Liver (tissue), 9 donors: Measurements from ENCODE around the gene TMEM131. TPM values are rescaled to one million over a fixed set of nuclear protein-coding genes. Genes with fewer than 3 reads are reported as not detected.

ENCODE experiments used
- DNase-seq: peaks from one replicate; pipeline ENCODE4 v3.0.0-alpha.2; 2017; ENCODE audit warnings: low spot score
- H3K27ac ChIP-seq, 2 donors: one replicate each; pipeline ENCODE4 v1.7.0; 2013; ENCODE audit warnings: inconsistent platforms in 2 of 2, low read length in 2 of 2, control low read depth in 1 of 2, low read depth in 1 of 2, mild to moderate bottlenecking in 1 of 2
- H3K27me3 ChIP-seq, 4 donors: one replicate each; pipeline versions ENCODE4 v1.6.1 to v1.7.0; 2013; ENCODE audit warnings: low read length in 3 of 4, inconsistent platforms in 1 of 4, mild to moderate bottlenecking in 1 of 4, moderate library complexity in 1 of 4; ENCODE audit not compliant: control insufficient read depth in 4 of 4, insufficient read depth in 4 of 4
- H3K36me3 ChIP-seq, 4 donors: one replicate each; pipeline versions ENCODE4 v1.6.1 to v1.7.0; 2013; ENCODE audit warnings: low read length in 3 of 4, mild to moderate bottlenecking in 3 of 4, low read depth in 1 of 4, moderate library complexity in 1 of 4; ENCODE audit not compliant: control insufficient read depth in 4 of 4, insufficient read depth in 3 of 4
- H3K4me1 ChIP-seq, 4 donors: one replicate each; pipeline versions ENCODE4 v1.6.1 to v1.7.0; 2013; ENCODE audit warnings: low read length in 3 of 4, mild to moderate bottlenecking in 3 of 4, moderate library complexity in 1 of 4; ENCODE audit not compliant: control insufficient read depth in 4 of 4, insufficient read depth in 4 of 4
- H3K4me3 ChIP-seq, 3 donors: one replicate each; pipeline versions ENCODE4 v1.6.1 to v1.7.0; 2013; ENCODE audit warnings: low read length in 3 of 3, control low read depth in 1 of 3, low read depth in 1 of 3, mild to moderate bottlenecking in 1 of 3
- H3K9ac ChIP-seq, 2 donors: one replicate each; pipeline ENCODE4 v1.7.0; 2013; ENCODE audit warnings: low read length in 2 of 2, mild to moderate bottlenecking in 2 of 2, moderate library complexity in 2 of 2, control low read depth in 1 of 2, low read depth in 1 of 2
- H3K9me3 ChIP-seq, 4 donors: one replicate each; pipeline versions ENCODE4 v1.6.1 to v1.7.0; 2013; ENCODE audit warnings: low read length in 3 of 4; ENCODE audit not compliant: control insufficient read depth in 4 of 4
- FOXA1 ChIP-seq: IDR thresholded peaks from 2 replicates; pipeline ENCODE4 v1.6.1; 2016; ENCODE audit warnings: antibody characterized with exemption
- FOXA2 ChIP-seq: IDR thresholded peaks from 2 replicates; pipeline ENCODE4 v1.6.1; 2016; ENCODE audit warnings: antibody characterized with exemption
- GABPA ChIP-seq, 2 donors: IDR thresholded peaks in 1 of 2; conservative IDR thresholded peaks in 1 of 2; 2 replicates each; pipeline ENCODE4 v1.6.1; 2016; ENCODE audit warnings: antibody characterized with exemption in 2 of 2, mild to moderate bottlenecking in 1 of 2, moderate library complexity in 1 of 2
- HNF4A ChIP-seq, 2 donors: conservative IDR thresholded peaks; 2 replicates each; pipeline ENCODE4 v1.6.1; 2016; ENCODE audit warnings: antibody characterized with exemption in 2 of 2, mild to moderate bottlenecking in 2 of 2
- HNF4G ChIP-seq: IDR thresholded peaks from 2 replicates; pipeline ENCODE4 v1.6.1; 2016; ENCODE audit warnings: antibody characterized with exemption
- JUND ChIP-seq, 2 donors: IDR thresholded peaks; 2 replicates each; pipeline ENCODE4 v1.6.1; 2016; ENCODE audit warnings: antibody characterized with exemption in 2 of 2
- NR2F2 ChIP-seq: IDR thresholded peaks from 2 replicates; pipeline ENCODE4 v1.6.1; 2016; ENCODE audit warnings: antibody characterized with exemption
- RAD21 ChIP-seq, 2 donors: IDR thresholded peaks; 2 replicates each; pipeline ENCODE4 v1.6.1; 2016; ENCODE audit warnings: antibody characterized with exemption in 2 of 2, mild to moderate bottlenecking in 2 of 2
- RXRA ChIP-seq, 2 donors: IDR thresholded peaks; 2 replicates each; pipeline ENCODE4 v1.6.1; 2017 to 2018; ENCODE audit warnings: antibody characterized with exemption in 2 of 2, mild to moderate bottlenecking in 1 of 2
- SP1 ChIP-seq: IDR thresholded peaks from 2 replicates; pipeline ENCODE4 v1.6.1; 2018; ENCODE audit warnings: antibody characterized with exemption, mild to moderate bottlenecking
- TAF1 ChIP-seq: conservative IDR thresholded peaks from 2 replicates; pipeline ENCODE4 v1.6.1; 2016; ENCODE audit warnings: antibody characterized with exemption, mild to moderate bottlenecking
- YY1 ChIP-seq: IDR thresholded peaks from 2 replicates; pipeline ENCODE4 v1.6.1; 2016; ENCODE audit warnings: antibody characterized with exemption, mild to moderate bottlenecking
- WGBS: extraction: QIAGEN DNeasy Blood & Tissue Kit; methylation state at CpG from one replicate; pipeline ENCODE4 v1.1.7; 2013; 5-methylcytosine and 5-hydroxymethylcytosine counted together
- polyA plus RNA-seq, 2 donors: library from polyadenylated mRNA; stranded (reverse) in 1 of 2; unstranded in 1 of 2; fragments of 200-250 nt in 1 of 2; fragments of >200 nt in 1 of 2; fragmentation: Nextera tagmentation in 1 of 2; extraction: Ambion mirVana in 1 of 2; gene quantifications; one replicate each; pipeline versions ENCODE4 v1.2.1 to v1.2.3, GENCODE V29; 2013 to 2015
- total RNA-seq, 2 donors: library from RNA; depleted of rRNA; stranded (reverse); fragments of >200 nt; gene quantifications; one replicate each; pipeline ENCODE4 v1.2.3, GENCODE V29; 2014
- TF ChIP-seq, protein P1 (sequence below): fragments of 150-350 bp; IDR thresholded peaks from 2 replicates; pipeline ENCODE4 v1.5.1; 2017; ENCODE audit warnings: improper control_type of control experiment, low read depth, low read length; ENCODE audit not compliant: missing input control
- TF ChIP-seq, protein P2 (sequence below): IDR thresholded peaks from 2 replicates; pipeline ENCODE4 v1.6.1; 2016; ENCODE audit warnings: antibody characterized with exemption
- TF ChIP-seq, protein P3 (sequence below): IDR thresholded peaks from 2 replicates; pipeline ENCODE4 v1.6.1; 2016; ENCODE audit warnings: antibody characterized with exemption, mild to moderate bottlenecking
- TF ChIP-seq, protein P4 (sequence below): IDR thresholded peaks from 2 replicates; pipeline ENCODE4 v1.6.1; 2016; ENCODE audit warnings: antibody characterized with exemption
- TF ChIP-seq, protein P5 (sequence below): IDR thresholded peaks from 2 replicates; pipeline ENCODE4 v1.6.1; 2016; ENCODE audit warnings: antibody characterized with exemption
- donor health status: healthy.
- donor health status: healthy.
- donor health status: healthy.
- donor health status: healthy.
- donor health status: healthy.

Gene TMEM131
- total and polyA plus RNA-seq, 4 donors, result 6.1 to 22.8 (median 11.2) TPM

DNA sequence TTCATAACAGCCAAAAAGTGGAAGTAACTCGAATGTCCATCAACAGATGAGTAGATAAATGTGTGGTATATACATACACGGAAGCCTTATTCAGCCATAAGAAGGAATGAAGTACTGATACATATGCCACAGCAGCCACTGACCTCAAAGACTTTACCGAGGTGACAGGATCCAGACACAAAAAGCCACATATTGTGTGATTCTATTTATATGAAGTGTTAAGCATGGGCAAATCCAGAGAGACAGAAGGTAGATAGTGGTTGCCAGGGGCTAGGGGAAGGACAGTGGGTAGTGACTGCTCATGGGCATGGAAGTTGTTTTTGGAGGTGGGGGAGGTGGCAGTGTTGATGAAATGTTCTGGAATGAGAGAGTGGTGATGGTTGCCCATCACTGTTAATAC lies 248.5 kb downstream of the TMEM131 start:
- Histone ChIP-seq H3K36me3 (peaks cover 0 to 12% (median 4%) of the 10 kb centered on the region in 4 donors), H3K9ac (no peak overlapping the region), H3K4me1 (no peaks in the 10 kb centered on the region), H3K9me3 (no peaks in the 10 kb centered on the region), H3K27me3 (no peaks in the 10 kb centered on the region), H3K27ac (no peak overlapping the region), H3K4me3 (no peak overlapping the region)
- TF ChIP-seq, protein P1, sequence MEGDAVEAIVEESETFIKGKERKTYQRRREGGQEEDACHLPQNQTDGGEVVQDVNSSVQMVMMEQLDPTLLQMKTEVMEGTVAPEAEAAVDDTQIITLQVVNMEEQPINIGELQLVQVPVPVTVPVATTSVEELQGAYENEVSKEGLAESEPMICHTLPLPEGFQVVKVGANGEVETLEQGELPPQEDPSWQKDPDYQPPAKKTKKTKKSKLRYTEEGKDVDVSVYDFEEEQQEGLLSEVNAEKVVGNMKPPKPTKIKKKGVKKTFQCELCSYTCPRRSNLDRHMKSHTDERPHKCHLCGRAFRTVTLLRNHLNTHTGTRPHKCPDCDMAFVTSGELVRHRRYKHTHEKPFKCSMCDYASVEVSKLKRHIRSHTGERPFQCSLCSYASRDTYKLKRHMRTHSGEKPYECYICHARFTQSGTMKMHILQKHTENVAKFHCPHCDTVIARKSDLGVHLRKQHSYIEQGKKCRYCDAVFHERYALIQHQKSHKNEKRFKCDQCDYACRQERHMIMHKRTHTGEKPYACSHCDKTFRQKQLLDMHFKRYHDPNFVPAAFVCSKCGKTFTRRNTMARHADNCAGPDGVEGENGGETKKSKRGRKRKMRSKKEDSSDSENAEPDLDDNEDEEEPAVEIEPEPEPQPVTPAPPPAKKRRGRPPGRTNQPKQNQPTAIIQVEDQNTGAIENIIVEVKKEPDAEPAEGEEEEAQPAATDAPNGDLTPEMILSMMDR, result no peak
- TF ChIP-seq FOXA1 (no peak), HNF4G (no peak), JUND (IDR thresholded peaks at IDR 0.05) (no peak), NR2F2 (no peak), SP1 (no peak), TAF1 (no peak), FOXA2 (no peak), YY1 (no peak), GABPA (IDR thresholded peaks at IDR 0.05 in 1 of 2, conservative IDR thresholded peaks at IDR 0.05 in 1 of 2) (no peak), RAD21 (IDR thresholded peaks at IDR 0.05) (no peak)
- TF ChIP-seq, protein P2, sequence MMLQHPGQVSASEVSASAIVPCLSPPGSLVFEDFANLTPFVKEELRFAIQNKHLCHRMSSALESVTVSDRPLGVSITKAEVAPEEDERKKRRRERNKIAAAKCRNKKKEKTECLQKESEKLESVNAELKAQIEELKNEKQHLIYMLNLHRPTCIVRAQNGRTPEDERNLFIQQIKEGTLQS, result no peak
- TF ChIP-seq, protein P3, sequence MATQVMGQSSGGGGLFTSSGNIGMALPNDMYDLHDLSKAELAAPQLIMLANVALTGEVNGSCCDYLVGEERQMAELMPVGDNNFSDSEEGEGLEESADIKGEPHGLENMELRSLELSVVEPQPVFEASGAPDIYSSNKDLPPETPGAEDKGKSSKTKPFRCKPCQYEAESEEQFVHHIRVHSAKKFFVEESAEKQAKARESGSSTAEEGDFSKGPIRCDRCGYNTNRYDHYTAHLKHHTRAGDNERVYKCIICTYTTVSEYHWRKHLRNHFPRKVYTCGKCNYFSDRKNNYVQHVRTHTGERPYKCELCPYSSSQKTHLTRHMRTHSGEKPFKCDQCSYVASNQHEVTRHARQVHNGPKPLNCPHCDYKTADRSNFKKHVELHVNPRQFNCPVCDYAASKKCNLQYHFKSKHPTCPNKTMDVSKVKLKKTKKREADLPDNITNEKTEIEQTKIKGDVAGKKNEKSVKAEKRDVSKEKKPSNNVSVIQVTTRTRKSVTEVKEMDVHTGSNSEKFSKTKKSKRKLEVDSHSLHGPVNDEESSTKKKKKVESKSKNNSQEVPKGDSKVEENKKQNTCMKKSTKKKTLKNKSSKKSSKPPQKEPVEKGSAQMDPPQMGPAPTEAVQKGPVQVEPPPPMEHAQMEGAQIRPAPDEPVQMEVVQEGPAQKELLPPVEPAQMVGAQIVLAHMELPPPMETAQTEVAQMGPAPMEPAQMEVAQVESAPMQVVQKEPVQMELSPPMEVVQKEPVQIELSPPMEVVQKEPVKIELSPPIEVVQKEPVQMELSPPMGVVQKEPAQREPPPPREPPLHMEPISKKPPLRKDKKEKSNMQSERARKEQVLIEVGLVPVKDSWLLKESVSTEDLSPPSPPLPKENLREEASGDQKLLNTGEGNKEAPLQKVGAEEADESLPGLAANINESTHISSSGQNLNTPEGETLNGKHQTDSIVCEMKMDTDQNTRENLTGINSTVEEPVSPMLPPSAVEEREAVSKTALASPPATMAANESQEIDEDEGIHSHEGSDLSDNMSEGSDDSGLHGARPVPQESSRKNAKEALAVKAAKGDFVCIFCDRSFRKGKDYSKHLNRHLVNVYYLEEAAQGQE, result no peak
- TF ChIP-seq, protein P4, sequence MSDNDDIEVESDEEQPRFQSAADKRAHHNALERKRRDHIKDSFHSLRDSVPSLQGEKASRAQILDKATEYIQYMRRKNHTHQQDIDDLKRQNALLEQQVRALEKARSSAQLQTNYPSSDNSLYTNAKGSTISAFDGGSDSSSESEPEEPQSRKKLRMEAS, result no peak
- TF ChIP-seq, protein P5, sequence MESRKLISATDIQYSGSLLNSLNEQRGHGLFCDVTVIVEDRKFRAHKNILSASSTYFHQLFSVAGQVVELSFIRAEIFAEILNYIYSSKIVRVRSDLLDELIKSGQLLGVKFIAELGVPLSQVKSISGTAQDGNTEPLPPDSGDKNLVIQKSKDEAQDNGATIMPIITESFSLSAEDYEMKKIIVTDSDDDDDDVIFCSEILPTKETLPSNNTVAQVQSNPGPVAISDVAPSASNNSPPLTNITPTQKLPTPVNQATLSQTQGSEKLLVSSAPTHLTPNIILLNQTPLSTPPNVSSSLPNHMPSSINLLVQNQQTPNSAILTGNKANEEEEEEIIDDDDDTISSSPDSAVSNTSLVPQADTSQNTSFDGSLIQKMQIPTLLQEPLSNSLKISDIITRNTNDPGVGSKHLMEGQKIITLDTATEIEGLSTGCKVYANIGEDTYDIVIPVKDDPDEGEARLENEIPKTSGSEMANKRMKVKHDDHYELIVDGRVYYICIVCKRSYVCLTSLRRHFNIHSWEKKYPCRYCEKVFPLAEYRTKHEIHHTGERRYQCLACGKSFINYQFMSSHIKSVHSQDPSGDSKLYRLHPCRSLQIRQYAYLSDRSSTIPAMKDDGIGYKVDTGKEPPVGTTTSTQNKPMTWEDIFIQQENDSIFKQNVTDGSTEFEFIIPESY, result no peak
- no peak for DNase-seq
- 84% methylated on average over 3 of the region's 3 CpGs for WGBS

DNA sequence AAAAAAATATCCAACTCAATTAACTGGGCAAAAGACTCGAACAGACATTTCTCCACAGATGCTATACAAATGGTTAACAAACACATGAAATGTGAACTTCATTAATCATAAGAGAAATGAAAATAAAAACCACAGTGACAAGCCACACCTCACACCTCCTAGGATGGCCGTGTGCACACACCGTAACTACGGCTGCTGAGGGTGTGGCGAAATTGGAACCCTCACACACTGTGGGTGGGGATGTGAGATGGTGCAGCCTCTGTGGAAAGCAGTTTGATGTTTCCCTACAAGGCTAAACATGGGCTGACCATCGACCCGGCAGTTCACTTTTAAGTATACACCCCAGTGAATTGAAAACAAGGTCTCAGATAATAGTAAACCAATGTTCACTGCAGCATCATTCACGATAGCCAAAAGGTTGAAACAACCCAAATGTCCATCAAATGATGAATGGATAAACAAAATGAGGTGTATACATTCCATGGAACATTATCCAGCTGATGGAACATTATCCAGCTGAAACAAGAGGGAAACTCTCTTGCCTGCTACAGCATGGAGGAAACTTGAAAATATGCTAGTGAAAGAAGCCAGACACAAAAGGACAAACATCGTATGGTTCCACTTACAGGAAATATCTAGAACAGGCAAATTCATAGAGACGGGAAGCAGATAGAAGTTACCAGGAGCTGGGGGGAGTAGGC lies 250.1 kb downstream of the TMEM131 start:
- Histone ChIP-seq H3K9me3 (no peaks in the 10 kb centered on the region), H3K4me1 (no peaks in the 10 kb centered on the region), H3K36me3 (peaks cover 0 to 4% (median under 1%) of the 10 kb centered on the region in 4 donors), H3K4me3 (no peak overlapping the region), H3K27me3 (no peaks in the 10 kb centered on the region), H3K27ac (no peak overlapping the region), H3K9ac (no peak overlapping the region)
- no peak for DNase-seq
- WGBS, result 76% methylated on average over 10 of the region's 10 CpGs
- TF ChIP-seq, protein P1, result no peak
- TF ChIP-seq HNF4G (no peak), FOXA2 (no peak), FOXA1 (no peak), SP1 (no peak), RXRA (IDR thresholded peaks at IDR 0.05) (no peak), HNF4A (conservative IDR thresholded peaks at IDR 0.05) (no peak), NR2F2 (no peak), GABPA (IDR thresholded peaks at IDR 0.05 in 1 of 2, conservative IDR thresholded peaks at IDR 0.05 in 1 of 2) (no peak), JUND (IDR thresholded peaks at IDR 0.05) (no peak)
- TF ChIP-seq, protein P3, result no peak
